Progenitor cell of endocrine pancreas (in vitro differentiated cells): ENCODE measurements around the gene SS18L1. TPM values are rescaled to one million over a fixed set of nuclear protein-coding genes. Genes with fewer than 3 reads are reported as not detected.

Experiments
- DNase-seq: peaks from one replicate; pipeline ENCODE4 v3.0.0; 2021; ENCODE audit warnings: low spot score; ENCODE audit not compliant: unreplicated experiment
- H3K27ac Mint-ChIP-seq: 2 replicates; pipeline ENCODE4 v1.8.0; 2021; ENCODE audit warnings: mild to moderate bottlenecking, moderate library complexity, mixed read lengths
- H3K27me3 Mint-ChIP-seq: 2 replicates; pipeline ENCODE4 v1.8.0; 2021; ENCODE audit warnings: mixed read lengths
- H3K36me3 Mint-ChIP-seq: 2 replicates; pipeline ENCODE4 v1.8.0; 2022; ENCODE audit warnings: mixed read lengths; ENCODE audit not compliant: insufficient read depth
- H3K4me1 Mint-ChIP-seq: 2 replicates; pipeline ENCODE4 v1.8.0; 2021; ENCODE audit warnings: low read depth, mixed read lengths
- H3K4me3 Mint-ChIP-seq: 2 replicates; pipeline ENCODE4 v1.8.0; 2021; ENCODE audit warnings: low read depth, mild to moderate bottlenecking, moderate library complexity, mixed read lengths
- H3K9me3 Mint-ChIP-seq: 2 replicates; pipeline ENCODE4 v1.8.0; 2021; ENCODE audit warnings: low read depth, mixed read lengths
- total RNA-seq: library from RNA; stranded (reverse); gene quantifications from 2 replicates; pipeline ENCODE4 v1.2.1, GENCODE V29; 2021
- TF ChIP-seq, protein P1 (sequence below): fragments of 200-600 bp; sonication (generic); IDR thresholded peaks from one replicate; pipeline ENCODE4 v1.5.0; 2021; ENCODE audit warnings: antibody characterized with exemption, mild to moderate bottlenecking; ENCODE audit not compliant: unreplicated experiment

Gene SS18L1
- total RNA-seq, 1 donor from 2014 or later: 29.8 TPM

DNA sequence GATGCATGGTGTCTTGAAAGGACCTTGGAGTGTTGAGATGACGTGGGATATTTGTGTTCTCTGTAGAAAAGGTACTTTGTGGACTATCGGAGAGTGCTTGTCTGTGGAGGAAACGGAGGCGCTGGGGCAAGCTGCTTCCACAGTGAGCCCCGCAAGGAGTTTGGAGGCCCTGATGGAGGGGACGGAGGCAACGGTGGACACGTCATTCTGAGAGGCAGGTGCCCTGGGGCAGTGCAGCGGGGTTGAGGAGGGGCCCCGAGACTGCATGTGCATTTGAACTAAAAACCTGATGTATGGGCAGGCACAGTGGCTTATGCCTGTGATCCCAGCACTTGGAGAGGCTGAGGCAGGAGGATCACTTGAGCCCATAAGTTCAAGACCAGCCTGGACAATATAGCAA is 52.2 kb downstream of the SS18L1 start:
- Mint-ChIP-seq H3K9me3 (no peaks in the 10 kb centered on the region), H3K27ac (peak overlapping the region; percentile 79), H3K4me3 (no peak overlapping the region), H3K27me3 (no peaks in the 10 kb centered on the region), H3K36me3 (peaks cover 20% of the 10 kb centered on the region), H3K4me1 (no peaks in the 10 kb centered on the region)
- TF ChIP-seq, protein P1, sequence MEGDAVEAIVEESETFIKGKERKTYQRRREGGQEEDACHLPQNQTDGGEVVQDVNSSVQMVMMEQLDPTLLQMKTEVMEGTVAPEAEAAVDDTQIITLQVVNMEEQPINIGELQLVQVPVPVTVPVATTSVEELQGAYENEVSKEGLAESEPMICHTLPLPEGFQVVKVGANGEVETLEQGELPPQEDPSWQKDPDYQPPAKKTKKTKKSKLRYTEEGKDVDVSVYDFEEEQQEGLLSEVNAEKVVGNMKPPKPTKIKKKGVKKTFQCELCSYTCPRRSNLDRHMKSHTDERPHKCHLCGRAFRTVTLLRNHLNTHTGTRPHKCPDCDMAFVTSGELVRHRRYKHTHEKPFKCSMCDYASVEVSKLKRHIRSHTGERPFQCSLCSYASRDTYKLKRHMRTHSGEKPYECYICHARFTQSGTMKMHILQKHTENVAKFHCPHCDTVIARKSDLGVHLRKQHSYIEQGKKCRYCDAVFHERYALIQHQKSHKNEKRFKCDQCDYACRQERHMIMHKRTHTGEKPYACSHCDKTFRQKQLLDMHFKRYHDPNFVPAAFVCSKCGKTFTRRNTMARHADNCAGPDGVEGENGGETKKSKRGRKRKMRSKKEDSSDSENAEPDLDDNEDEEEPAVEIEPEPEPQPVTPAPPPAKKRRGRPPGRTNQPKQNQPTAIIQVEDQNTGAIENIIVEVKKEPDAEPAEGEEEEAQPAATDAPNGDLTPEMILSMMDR: no peak
- DNase-seq: no peak

DNA sequence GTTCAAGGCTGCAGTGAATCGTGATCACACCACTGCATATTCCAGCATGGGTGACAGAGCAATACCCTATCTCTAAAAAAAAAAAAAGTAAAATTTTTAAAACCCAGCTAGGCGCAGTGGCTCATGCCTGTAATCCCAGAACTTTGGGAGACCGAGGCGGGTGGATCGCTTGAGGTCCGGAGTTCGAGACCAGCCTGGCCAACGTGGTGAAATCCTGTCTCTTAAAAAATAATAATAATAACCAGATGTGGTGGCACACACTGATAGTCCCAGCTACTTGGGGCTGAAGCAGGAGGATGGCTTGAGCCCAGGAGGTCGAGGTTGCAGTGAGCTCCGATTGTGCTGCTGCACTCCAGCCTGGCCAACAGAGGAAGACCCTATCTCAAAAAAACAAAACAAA is 52.7 kb downstream of the SS18L1 start:
- H3K9me3 Mint-ChIP-seq: no peaks in the 10 kb centered on the region
- TF ChIP-seq, protein P1: no peak
- H3K4me3 Mint-ChIP-seq: no peak overlapping the region
- H3K4me1 Mint-ChIP-seq: no peaks in the 10 kb centered on the region
- H3K36me3 Mint-ChIP-seq: peaks cover 20% of the 10 kb centered on the region
- no peak overlapping the region for H3K27ac Mint-ChIP-seq
- DNase-seq: no peak
- H3K27me3 Mint-ChIP-seq: no peaks in the 10 kb centered on the region

DNA sequence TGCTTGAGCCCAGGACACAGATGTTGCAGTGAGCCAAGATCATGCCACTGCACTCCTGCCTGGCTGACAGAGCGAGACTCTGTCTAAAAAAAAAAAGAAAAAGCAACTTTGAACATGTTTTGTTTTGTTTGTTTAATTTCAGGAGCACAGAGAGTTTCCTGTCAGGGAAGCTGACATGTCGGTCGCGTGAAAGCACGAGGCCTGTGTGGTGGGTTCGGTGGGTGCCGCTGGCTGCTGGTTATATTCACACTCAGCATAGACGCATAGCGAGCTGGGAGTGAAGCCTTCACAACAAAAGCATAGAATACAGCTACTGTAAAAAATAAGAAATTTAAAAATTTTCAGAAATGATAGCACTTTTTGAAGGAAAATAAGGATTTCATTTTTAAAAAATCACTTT is 53.7 kb downstream of the SS18L1 start:
- no peak overlapping the region for H3K27ac Mint-ChIP-seq
- no peaks in the 10 kb centered on the region for H3K27me3 Mint-ChIP-seq
- TF ChIP-seq, protein P1: no peak
- H3K36me3 Mint-ChIP-seq: peaks cover 23% of the 10 kb centered on the region
- H3K4me3 Mint-ChIP-seq: no peak overlapping the region
- DNase-seq: no peak
- H3K4me1 Mint-ChIP-seq: no peaks in the 10 kb centered on the region
- H3K9me3 Mint-ChIP-seq: no peaks in the 10 kb centered on the region

DNA sequence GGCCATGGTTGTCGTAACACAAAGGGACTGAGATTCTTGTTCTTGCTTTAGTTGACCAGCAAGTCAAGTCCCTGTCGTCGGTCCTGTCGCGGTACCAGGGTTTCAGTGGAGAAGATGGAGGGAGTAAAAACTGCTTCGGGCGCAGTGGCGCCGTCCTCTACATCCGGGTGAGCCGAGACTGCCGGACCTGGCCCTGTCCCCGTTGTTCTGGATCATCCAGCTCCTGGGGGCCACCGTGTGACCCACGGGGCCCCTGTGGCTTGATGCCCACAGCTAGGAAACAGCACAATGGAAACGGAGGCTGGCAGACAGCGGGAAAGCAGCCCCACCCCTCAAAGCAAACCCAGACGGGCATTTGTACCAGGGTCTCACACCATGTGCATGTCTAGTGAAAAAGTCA is 54.2 kb downstream of the SS18L1 start:
- no peaks in the 10 kb centered on the region for H3K27me3 Mint-ChIP-seq
- no peak overlapping the region for H3K4me3 Mint-ChIP-seq
- TF ChIP-seq, protein P1: no peak
- no peak overlapping the region for H3K27ac Mint-ChIP-seq
- H3K9me3 Mint-ChIP-seq: no peaks in the 10 kb centered on the region
- peaks cover 23% of the 10 kb centered on the region for H3K36me3 Mint-ChIP-seq
- no peaks in the 10 kb centered on the region for H3K4me1 Mint-ChIP-seq
- no peak for DNase-seq

DNA sequence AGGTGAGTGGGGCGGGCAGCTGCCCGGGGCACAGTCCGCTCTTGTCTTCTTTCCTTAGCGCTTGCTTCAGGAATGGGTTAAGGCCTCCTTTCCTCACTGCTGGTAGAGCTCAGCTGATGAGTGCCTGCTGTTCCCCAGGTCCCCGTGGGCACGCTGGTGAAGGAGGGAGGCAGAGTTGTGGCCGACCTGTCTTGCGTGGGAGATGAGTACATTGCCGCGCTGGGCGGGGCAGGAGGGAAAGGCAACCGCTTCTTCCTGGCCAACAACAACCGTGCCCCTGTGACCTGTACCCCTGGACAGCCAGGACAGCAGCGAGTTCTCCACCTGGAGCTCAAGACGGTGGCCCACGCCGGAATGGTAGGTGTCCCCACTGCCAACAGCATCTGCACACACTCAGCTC is 54.9 kb downstream of the SS18L1 start:
- H3K27ac Mint-ChIP-seq: no peak overlapping the region
- no peak overlapping the region for H3K4me3 Mint-ChIP-seq
- no peak for DNase-seq
- H3K4me1 Mint-ChIP-seq: no peaks in the 10 kb centered on the region
- H3K36me3 Mint-ChIP-seq: peaks cover 23% of the 10 kb centered on the region
- no peaks in the 10 kb centered on the region for H3K9me3 Mint-ChIP-seq
- no peaks in the 10 kb centered on the region for H3K27me3 Mint-ChIP-seq
- TF ChIP-seq, protein P1: no peak
